Right cardiac atrium (tissue), 5 donors: Measurements from ENCODE around the gene CDC14B. TPM values are rescaled to one million over a fixed set of nuclear protein-coding genes. Genes with fewer than 3 reads are reported as not detected.
"Not testable (repeated sequence)": the region's sequence is repeated elsewhere in the genome, so short reads cannot be mapped to it uniquely, and the experiment has no call there.

ENCODE experiments used
- ATAC-seq, 2 donors: fragments of 200-7000 bp; cut with Tn5 transposase; one replicate each; pipeline versions ENCODE4 v1.8.0 to v1.9.1; 2020; ENCODE audit warnings: moderate library complexity in 2 of 2, mild to moderate bottlenecking in 1 of 2
- DNase-seq, 3 donors: peaks; one replicate each; pipeline ENCODE4 v3.0.0-alpha.2; 2020
- H3K27ac ChIP-seq: one replicate; pipeline ENCODE4 v1.5.1; 2013; ENCODE audit warnings: mild to moderate bottlenecking, low read length, control low read depth, moderate library complexity
- H3K27me3 ChIP-seq: one replicate; pipeline ENCODE4 v1.6.1; 2013; ENCODE audit not compliant: control insufficient read depth, insufficient read depth
- H3K4me1 ChIP-seq: one replicate; pipeline ENCODE4 v1.6.1; 2013; ENCODE audit warnings: low read length; ENCODE audit not compliant: control insufficient read depth, insufficient read depth
- H3K4me3 ChIP-seq: one replicate; pipeline ENCODE4 v1.5.1; 2013; ENCODE audit warnings: low read length, control low read depth
- H3K9me3 ChIP-seq: one replicate; pipeline ENCODE4 v1.6.1; 2013; ENCODE audit warnings: low read length; ENCODE audit not compliant: control insufficient read depth
- WGBS: extraction: QIAGEN DNeasy Blood & Tissue Kit; methylation state at CpG from one replicate; pipeline ENCODE4 v1.1.7; 2013; 5-methylcytosine and 5-hydroxymethylcytosine counted together
- intact Hi-C, 4 donors: fragments of 100-400 bp; cut with DNase I; formaldehyde crosslinking; loops; one replicate each; pipeline versions ENCODE4 v1.11.0 to v1.14.0; 2022 to 2023
- polyA plus RNA-seq: library from polyadenylated mRNA; stranded (reverse); fragments of 200-250 nt; gene quantifications from one replicate; pipeline ENCODE4 v1.2.3, GENCODE V29; 2013
- total RNA-seq, 4 donors: library from RNA; stranded (reverse); fragmentation: NEBNext Ultra II Directional; extraction: Animal tissue kit (Norgen Biotek cat#: 25700); gene quantifications; one replicate each; pipeline ENCODE4 v1.2.1, GENCODE V29; 2021
- donor health status: healthy with polysubstance abuse.
- donor health status: DM: no; HTN: yes; CAD: no.
- donor health status: DM: no; HTN: no; CAD: no.
- donor health status: DM: no; HTN: yes; CAD: no; lungs with severe emphysema.
- donor health status: DM: yes; HTN: yes; CAD: no.

Gene CDC14B
- total and polyA plus RNA-seq, 5 donors, result 5.9 to 15.7 (median 15.3) TPM

- H3K4me1 ChIP-seq, result peaks cover 8% of the 10 kb centered on the region
- H3K27ac ChIP-seq, result peak overlapping the region; percentile 99
- DNase-seq (peak; percentile 93 to 96 (median 96)), ATAC-seq (peak; percentile 91 to 93)
- WGBS, result under 1% methylated on average over 74 of the region's 74 CpGs
- intact Hi-C loops, result no loop called here
- H3K4me3 ChIP-seq, result peak overlapping the region; percentile 93
- H3K9me3 ChIP-seq, result no peaks in the 10 kb centered on the region
- H3K27me3 ChIP-seq, result no peaks in the 10 kb centered on the region
These were observed 35.0 kb upstream of the CDC14B start for GRCh38 chr9:96654450-96655197.

- Histone ChIP-seq H3K27ac (no peak overlapping the region), H3K9me3 (no peaks in the 10 kb centered on the region), H3K4me1 (peaks cover 4% of the 10 kb centered on the region), H3K27me3 (no peaks in the 10 kb centered on the region), H3K4me3 (no peak overlapping the region)
- DNase-seq (no peak), ATAC-seq (no peak)
- intact Hi-C loops, result no loop called here
These were observed 32.0 kb upstream of the CDC14B start for GRCh38 chr9:96651626-96652025.

GRCh38 chr9:96649620-96650324 lies 30.1 kb upstream of the CDC14B start:
- WGBS, result 96% methylated on average over 1 of the region's 1 CpG
- no peaks in the 10 kb centered on the region for H3K27me3 ChIP-seq
- no peak overlapping the region for H3K27ac ChIP-seq
- H3K4me1 ChIP-seq, result no peaks in the 10 kb centered on the region
- H3K9me3 ChIP-seq, result no peaks in the 10 kb centered on the region
- DNase-seq (no peak), ATAC-seq (no peak)
- intact Hi-C loops, result no loop called here
- H3K4me3 ChIP-seq, result no peak overlapping the region

GRCh38 chr9:96646081-96646991 lies 26.7 kb upstream of the CDC14B start:
- 79% methylated on average over 13 of the region's 13 CpGs for WGBS
- no peak overlapping the region for H3K27ac ChIP-seq
- DNase-seq, result no peak

GRCh38 chr9:96644137-96644536 lies 24.5 kb upstream of the CDC14B start:
- WGBS, result 80% methylated on average over 2 of the region's 2 CpGs
- DNase-seq (no peak), ATAC-seq (no peak)
- Histone ChIP-seq H3K27ac (no peak overlapping the region), H3K27me3 (no peaks in the 10 kb centered on the region), H3K9me3 (no peaks in the 10 kb centered on the region), H3K4me3 (no peak overlapping the region), H3K4me1 (no peaks in the 10 kb centered on the region)
- intact Hi-C loops, result no loop called here

More at GRCh38 chr9:96646081-96646991, 26.7 kb upstream of the CDC14B start:
- Histone ChIP-seq H3K27me3 (no peaks in the 10 kb centered on the region), H3K9me3 (no peaks in the 10 kb centered on the region), H3K4me3 (no peak overlapping the region), H3K4me1 (no peaks in the 10 kb centered on the region)
- intact Hi-C loops, result no loop called here
- ATAC-seq, result peak; percentile 23 to 43

- ATAC-seq (no peak), DNase-seq (no peak)
- intact Hi-C loops, result no loop called here
- H3K4me3 ChIP-seq, result no peak overlapping the region
- no peaks in the 10 kb centered on the region for H3K4me1 ChIP-seq
- H3K9me3 ChIP-seq, result no peaks in the 10 kb centered on the region
- no peak overlapping the region for H3K27ac ChIP-seq
- no peaks in the 10 kb centered on the region for H3K27me3 ChIP-seq
- WGBS, result 79% methylated on average over 3 of the region's 3 CpGs
These were observed 21.9 kb upstream of the CDC14B start for GRCh38 chr9:96641514-96641913.

- ATAC-seq (no peak), DNase-seq (no peak)
- WGBS, result 87% methylated on average over 19 of the region's 19 CpGs
- no peak overlapping the region for H3K27ac ChIP-seq
- no peaks in the 10 kb centered on the region for H3K9me3 ChIP-seq
- intact Hi-C loops, result no loop called here
- no peak overlapping the region for H3K4me3 ChIP-seq
- H3K27me3 ChIP-seq, result no peaks in the 10 kb centered on the region
- H3K4me1 ChIP-seq, result no peaks in the 10 kb centered on the region
These were observed 19.1 kb upstream of the CDC14B start for GRCh38 chr9:96638606-96639364.

- Histone ChIP-seq H3K9me3 (no peaks in the 10 kb centered on the region), H3K27ac (no peak overlapping the region), H3K27me3 (no peaks in the 10 kb centered on the region), H3K4me1 (no peaks in the 10 kb centered on the region), H3K4me3 (no peak overlapping the region)
- DNase-seq, result no peak
- no peak for ATAC-seq
- intact Hi-C loops, result no loop called here
- 48% methylated on average over 1 of the region's 1 CpG for WGBS
These were observed 16.7 kb upstream of the CDC14B start for GRCh38 chr9:96636368-96636767.

GRCh38 chr9:96633579-96633978 lies 13.9 kb upstream of the CDC14B start:
- H3K4me1 ChIP-seq, DNase-seq, H3K27ac ChIP-seq, H3K4me3 ChIP-seq, ATAC-seq, intact Hi-C loops, H3K27me3 ChIP-seq, H3K9me3 ChIP-seq: not testable (repeated sequence)
- 85% methylated on average over 8 of the region's 8 CpGs for WGBS

- no peaks in the 10 kb centered on the region for H3K27me3 ChIP-seq
- DNase-seq (no peak), ATAC-seq (no peak)
- no peak overlapping the region for H3K4me3 ChIP-seq
- H3K9me3 ChIP-seq, result no peaks in the 10 kb centered on the region
- intact Hi-C loops, result no loop called here
- no peak overlapping the region for H3K27ac ChIP-seq
- WGBS, result 89% methylated on average over 6 of the region's 6 CpGs
- H3K4me1 ChIP-seq, result no peaks in the 10 kb centered on the region
These were observed 7.3 kb upstream of the CDC14B start for GRCh38 chr9:96626912-96627311.
